CD4-positive, alpha-beta T cell treated with Interleukin-2 at 100 ng/mL for 4 hours (primary cell): Measurements from ENCODE around the gene PARD3.

Experiments used
- DNase-seq: peaks from one replicate; pipeline ENCODE4 v3.0.0-alpha.2; 2020; ENCODE audit warnings: low spot score

Gene PARD3

DNA sequence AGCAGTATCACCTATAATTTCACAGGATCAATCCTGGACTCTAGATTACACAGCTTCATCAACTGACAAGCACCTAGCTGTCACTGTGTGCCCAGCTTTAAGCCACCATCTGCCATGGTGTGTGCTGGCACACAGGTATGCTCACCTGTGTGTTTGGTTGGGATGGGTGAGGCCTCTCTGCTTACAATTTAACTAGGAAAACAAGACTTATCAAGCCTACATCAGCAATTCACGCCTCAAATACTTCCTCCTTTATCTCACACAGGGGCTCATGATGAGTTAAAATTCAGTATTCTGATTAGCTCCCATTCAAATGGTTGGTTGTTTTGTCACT is 608.2 kb downstream of the PARD3 start:
- DNase-seq, result no peak

DNA sequence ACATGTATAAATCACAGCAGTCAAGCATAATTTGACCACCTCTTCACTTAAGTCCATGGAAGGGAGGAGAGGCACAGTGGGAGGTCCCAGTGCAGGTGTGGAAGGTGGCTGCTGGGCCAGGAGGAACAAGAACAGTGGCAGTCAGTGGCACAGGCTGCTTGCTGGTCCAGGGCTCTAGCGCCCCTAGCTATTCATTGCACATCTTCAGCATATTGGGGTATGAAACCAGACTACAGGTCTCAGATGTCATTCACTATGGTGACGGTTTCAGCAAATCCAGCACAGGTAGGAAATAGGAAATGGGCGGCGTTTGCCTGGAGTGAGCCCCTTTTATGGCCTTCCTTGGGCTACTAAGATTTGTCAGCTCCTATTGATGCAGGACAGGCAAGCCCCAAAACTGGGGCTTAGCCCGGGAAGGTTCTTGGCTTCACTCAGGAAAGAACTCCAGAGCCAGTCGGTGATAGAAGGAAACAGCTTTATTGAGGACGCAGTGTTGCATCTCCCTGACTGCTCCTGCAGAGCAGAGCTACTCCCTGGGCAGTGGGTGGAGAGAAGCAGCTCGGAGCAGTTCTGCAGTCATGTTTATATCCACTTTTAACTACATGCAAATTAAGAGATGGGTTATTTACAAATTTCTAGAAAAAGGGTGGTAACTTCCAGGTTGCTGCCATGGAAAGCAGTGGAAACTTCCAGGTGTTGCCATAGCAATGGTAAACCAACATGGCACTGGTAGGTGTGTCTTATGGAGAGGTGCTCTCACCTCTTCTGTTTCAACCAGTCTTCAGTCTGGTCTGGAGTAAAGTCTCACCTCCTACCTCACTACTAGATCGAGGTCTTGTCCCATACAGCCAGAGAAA is 608.8 kb downstream of the PARD3 start:
- DNase-seq, result no peak

DNA sequence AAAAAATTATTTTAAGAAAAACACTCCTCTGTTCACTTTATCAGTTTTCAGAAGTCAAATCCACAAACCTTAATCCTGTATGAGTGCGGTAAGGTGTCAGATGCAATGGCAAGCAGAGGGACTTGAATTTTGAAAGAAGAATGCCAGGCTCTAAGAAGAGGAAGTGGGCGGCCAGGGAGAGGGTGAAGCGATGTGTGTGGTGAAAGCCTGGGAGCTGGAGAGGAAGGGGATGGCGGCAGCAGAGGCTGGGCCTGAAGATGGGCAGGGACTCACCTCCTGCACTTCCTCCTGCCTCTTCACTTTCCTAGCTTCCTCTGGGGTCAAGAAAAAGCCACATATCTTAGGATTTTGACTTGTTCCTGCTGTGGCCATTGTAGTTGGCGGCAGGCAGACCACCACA is 609.6 kb downstream of the PARD3 start:
- no peak for DNase-seq

DNA sequence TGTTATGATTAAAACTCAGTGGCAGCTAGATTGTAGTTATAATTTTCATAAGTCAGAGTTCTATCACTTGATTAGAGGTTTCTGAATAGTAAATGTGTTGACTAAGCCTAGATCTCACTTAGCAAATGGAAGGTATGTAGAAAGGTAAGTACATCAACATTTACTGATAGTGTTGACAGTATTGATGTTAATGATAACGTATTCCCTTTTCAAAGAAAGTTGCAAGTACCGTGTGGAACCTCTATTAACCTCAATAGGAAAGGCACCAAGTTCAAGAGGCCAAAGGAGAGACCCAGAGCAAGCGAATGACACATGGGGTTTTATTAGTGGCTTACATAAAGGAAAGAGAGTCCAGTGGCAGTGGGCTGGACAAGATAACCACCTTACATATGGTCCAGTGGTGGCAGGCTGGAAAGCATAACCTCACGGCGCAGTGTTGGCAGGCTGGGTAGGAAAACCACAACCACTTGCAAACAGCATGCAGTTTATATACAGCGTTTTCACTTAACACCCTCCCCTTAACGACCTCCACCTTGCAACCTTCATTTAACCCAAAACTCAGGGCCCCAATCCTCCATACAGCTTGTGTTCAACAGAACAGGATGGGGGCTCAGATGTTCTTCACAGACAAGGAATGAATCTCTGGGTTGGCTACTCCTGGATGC is 611.0 kb downstream of the PARD3 start:
- no peak for DNase-seq

DNA sequence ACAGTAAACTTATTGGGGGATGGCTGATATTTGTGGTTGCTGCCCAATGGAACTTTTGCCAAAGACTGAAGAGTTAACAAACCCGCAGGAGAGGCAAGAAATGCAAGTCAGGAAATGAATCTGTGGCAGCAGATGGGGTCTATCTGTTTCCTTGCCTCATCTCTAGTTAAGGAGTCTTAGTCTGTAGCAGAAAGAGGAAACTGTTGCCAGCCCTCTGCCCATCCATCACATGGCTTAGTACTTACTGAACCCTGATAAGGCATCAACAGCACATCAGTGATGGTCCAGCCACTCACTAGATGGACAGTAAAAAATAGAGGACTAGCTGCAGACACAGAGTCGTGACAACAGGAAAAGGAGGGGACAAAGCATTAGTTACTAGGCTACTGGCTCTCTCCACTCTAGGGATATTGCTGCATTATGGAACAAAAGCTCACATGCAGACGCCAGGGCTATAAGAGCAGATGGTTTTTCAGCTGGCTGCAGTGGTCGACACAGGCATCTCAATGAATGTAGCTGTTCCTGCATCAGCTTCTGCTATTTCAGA is 614.7 kb downstream of the PARD3 start:
- DNase-seq, result no peak

DNA sequence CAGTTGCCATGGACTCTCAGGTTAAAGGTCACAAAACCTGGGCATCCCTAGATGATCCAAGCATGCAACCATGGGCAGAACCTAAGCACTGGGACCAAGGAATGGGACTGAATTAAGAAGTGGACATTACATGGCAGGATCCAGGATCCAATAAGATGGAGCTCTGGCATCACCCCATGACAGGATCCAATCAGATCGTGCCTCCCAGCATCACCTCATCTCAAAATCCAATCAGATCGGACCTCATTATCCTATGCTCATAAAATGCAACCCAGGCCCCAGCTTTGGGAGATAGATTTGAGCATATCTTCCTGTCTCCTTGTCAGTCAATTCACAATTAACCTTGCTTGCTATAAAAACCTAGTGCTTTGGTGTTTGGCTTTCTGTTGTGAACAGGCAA is 616.1 kb downstream of the PARD3 start:
- no peak for DNase-seq

DNA sequence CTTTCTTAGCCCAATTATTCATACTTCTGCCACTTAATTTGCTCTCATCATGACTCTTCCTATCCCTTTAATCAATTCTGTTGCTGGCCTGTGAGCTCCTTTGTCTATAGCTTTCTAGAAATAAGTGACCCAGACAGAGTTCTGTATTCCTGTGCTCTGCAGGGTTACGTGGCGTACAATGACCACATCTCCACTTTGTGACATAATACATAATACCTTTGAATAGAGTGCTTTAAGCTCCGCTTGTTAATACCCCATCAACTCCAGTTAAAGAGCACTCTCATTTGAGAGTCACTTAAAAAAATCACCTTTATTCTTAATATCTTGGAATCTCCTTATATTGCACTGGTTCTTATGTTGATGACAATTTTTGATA is 619.0 kb downstream of the PARD3 start:
- DNase-seq, result no peak

DNA sequence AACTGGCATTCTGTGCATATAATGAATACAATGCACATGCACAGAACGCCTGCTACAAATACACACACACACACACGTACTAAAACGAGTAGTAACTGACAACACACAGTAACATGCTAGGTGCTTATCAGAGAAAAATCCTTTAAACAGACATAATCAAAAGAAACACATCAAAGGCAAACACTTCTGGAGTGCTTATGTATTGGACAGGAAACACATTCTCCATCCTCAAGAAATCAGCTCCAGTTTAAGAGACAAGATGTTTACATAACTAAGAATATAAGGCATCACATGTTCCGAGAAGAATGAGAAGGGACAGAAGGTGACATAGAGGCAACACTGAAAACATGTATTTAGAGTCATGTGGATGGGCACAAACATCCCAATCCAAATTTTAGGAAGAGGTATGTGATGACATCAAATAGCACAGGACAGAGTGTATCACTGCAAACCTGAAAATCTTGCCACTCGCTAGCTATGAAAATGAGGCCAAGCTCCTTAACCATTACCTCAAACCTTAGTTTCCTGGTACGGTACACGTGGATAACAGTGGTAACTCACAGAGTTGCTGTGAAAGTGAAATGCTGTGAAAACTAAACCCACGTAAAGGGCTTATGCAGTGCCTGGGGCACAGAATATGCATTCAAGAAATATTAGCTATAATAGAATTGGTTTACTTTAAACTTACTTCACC is 619.6 kb downstream of the PARD3 start:
- no peak for DNase-seq

DNA sequence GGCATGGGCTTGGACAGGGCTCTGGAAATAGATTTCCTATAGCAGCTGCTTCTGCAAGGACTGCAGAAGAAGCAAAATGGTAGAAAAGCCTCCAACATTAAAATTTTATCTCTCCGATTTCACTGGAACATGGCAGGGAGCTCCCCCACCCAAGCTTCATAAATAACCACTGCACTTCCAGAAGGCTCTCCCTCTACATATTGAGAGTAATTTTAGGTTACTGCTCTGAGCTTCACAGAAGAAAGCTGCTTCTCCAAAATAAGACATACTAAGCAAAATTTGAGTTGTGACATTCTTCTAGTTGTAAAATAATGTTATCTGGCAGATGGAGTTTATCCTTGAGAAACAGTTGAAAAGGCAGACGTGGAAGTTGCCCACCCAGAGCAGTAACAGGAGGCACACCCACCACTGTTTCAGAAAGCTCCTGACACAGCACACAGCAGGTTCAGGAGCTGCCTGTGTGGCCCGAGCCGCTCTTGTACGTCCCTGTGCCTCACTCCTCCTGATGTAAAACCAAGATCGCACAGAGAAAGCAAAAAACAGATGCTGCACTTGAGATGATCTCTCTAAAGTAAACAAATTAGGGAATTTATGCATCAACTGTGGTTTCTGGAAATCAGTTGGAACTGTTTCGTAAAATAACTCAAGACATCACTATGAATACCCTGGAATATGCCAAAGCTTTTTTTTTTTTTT is 621.0 kb downstream of the PARD3 start:
- DNase-seq, result no peak

DNA sequence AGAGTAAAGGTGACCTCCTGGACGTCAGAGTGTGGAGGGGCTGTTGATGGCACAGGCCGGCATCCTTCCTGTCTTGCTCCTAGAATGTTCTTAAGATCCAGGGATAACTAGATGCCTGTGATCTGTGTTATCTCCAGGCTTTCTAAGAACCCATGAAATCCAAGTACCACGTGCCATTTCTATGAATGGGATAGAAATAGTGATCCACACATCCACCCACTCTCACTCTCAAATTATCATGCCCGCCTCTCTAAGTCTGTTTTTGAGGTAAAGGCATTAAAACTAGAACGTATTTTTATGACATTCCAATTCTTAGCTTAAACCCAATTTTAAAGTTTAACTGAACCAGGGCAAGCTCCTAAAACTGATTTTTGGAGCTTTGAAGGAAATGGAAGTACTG is 622.5 kb downstream of the PARD3 start:
- no peak for DNase-seq

DNA sequence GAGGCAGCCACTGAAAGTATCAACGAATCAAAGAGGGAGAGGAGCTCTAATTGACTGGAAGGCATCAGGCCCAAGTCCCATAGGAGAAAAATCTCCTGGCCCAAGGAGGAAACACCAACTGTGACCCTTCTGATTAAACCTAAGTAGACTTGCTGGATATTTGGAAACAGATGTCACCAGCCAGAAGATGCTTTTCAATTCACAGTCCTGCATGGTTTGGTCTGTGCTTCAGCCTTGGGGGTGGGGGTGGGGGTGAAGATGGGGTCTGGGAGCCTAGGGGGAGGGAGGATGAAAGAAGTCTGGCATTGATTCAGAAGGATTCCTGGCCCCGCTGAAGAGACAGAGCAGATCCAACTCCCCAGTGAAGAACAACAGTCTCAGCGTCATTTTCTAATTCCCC is 623.7 kb downstream of the PARD3 start:
- no peak for DNase-seq

DNA sequence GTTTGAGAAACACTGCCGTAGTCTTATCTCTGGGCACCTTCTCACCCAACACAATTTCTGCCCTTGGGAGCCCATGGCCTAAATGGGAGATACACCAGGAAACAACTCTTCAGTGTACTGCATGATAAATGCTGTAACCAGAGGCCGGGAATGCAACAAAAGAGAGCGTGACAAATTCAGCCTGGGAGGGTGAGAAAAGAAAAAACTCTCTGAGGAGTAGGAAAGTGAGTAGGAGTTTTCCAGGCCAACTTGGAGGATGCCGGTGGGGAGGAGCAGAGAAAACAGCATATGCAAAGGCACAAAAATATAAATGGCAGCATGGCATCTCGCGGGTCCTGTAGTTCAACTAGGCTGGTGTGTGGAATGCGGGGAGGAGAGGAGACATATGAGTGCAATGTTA is 624.5 kb downstream of the PARD3 start:
- DNase-seq, result no peak

DNA sequence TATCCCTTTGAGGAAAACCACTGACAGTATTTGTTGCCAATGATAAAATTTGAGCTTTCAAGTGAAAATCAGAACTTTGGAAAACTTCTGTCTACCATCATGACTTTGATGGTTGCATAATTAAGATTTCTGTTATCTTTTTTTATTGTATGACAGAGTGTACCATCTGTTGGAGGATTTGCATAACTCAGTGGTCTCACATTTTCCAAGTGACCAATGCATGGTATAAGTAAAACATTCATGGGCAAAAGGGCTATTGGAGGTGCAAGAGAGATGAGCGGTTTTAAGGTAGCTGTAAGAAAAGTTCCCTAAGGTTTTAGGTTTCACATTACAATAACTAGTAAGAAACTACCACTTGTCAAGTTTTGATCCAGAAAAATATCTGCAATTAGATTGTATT is 625.3 kb downstream of the PARD3 start:
- DNase-seq, result no peak

DNA sequence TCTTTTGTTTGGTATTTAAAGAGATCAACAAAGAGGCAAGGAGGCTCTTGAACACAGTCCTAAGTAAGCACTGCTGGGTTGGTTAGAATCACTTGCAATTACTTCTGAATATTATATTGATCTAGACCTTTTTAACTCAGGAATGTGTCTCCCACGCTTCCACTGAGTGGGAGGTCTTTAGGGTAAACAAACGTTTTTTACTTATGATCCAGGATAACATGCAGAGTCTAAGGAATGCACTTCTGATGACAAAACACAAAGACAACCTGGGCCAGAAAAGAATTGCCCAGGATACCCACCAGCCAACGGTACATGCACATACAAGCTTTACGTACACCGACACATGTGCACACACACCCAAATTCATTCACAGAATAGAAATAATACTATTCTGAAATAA is 626.9 kb downstream of the PARD3 start:
- DNase-seq, result no peak

DNA sequence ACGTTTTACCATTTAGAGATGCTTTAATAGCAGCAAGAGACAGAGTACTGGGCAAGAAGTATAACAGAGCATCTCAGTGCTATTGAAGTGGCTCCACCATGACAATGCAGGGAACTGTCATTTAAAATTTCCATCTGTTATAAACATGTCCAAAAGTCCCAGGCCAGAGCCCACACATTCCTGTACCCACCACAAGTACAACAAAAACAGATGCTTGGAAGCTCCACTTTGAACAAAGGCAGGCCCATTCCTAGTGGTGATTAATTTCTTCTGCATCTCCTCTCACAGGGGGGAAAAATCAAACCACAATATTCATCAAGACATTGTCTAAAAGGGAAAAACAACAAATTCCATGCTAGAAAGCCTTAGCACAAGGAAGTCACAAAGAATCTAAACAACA is 627.9 kb downstream of the PARD3 start:
- no peak for DNase-seq

DNA sequence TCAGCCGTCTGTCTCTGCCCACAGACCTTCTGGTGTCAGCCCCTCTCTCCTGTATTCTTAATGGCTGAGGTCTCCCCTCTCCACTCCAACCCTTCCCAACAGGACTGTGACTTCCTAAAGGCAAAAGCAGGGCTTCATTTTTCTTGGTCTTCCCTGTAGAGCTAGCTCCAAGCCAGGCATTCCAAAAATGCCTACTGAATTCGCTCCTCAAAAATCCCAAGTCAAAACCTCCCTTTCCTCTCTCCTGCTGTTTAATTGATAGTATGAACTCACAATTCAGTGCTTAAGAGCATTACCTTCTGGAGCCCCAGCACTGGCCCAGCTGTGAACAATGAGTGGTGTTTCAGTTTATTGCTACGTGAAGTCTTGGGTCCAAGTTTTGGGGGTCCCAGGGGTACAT is 628.4 kb downstream of the PARD3 start:
- no peak for DNase-seq

DNA sequence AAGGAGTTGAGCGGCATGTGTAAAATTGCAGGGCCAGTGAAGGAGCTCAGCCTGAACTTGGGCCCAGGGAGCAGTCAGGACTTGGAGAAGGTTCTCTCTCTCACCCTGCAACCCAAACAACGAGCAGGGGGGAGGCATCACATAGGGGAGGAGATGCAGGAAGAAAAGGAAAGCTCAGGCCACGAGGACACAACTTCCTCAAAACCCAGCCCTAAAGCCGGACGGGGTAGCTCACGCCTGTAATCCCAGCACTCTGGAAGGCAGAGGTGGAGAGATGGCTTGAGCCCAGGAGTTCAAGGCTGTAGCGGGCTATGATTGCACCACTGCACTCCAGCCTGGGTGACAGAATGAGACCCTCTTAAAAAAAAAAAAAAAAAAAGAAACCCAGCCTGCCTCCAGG is 629.1 kb downstream of the PARD3 start:
- no peak for DNase-seq

DNA sequence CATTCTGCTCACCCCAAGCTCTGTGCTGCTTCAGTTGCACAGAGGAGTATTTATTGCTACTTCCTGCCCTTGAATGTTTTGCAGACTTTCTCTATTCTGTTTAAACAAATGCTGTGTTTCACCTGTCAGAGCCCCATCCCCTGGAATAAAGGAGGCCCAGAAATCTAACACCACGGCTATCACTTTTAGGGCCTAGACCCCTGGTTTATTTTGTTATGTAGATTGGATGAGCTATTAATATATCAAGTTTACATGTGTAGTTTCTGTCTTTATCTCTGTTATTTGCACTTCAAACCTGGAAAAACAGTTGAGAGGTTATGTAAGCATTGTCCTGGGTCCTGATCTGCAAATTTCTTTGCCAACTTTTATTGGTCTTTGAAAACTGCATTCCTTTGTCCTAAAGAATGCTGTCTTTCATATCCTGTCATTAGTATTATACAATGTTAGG is 630.1 kb downstream of the PARD3 start:
- no peak for DNase-seq

DNA sequence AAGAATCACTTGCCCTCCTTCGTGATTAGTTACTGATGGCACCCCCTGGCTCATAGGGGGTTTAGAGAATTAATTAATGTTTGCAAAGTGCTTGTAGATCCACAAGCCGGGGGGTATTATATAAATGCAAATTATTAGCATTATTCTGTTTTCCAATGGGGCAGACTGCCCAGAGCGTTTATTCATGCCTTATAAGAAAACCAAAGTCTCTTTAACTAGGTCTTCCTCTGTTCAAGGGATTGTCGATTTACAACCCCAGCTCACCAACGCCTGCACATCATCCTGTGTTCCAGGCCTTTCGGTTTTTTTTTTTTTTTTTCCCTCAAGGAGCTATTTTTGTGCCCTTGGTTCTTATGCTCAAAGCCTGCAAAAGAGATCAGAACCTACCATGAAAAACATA is 630.7 kb downstream of the PARD3 start:
- DNase-seq, result no peak

DNA sequence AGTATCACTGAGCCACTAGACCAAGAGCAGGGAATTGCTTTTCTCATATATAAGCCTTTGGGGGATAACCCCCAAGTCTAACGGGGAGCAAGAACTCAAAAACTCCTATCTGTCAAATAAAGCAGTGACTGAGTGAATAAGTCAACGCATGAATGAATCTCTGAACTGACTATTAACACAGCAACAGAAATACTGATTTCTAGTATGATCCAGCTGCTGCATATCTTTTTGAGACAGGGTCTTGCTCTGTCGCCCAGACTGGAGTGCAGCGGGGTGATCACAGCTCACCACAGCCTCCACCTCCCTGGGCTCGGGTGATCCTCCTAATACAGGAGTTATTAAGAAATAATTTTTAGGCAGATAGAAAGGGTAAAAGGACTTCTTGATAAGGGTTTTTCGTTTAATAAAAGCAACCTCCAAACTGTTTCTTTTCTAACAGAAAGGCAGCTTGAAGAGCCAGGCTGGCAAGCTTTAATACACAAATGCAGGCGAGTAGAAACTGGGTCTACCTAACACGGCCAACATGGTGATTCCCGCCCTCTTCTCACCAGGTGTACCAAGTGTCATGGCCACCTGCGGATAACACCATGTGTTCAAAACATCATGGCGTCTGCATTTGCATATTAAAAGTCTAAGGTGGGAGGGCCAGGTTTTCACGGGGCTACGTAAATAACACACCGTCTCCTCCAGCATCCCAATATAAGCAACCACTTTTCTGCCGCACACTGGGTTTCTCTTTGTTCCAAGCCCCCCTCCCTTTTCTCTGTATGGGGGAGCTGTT is 631.9 kb downstream of the PARD3 start:
- no peak for DNase-seq

DNA sequence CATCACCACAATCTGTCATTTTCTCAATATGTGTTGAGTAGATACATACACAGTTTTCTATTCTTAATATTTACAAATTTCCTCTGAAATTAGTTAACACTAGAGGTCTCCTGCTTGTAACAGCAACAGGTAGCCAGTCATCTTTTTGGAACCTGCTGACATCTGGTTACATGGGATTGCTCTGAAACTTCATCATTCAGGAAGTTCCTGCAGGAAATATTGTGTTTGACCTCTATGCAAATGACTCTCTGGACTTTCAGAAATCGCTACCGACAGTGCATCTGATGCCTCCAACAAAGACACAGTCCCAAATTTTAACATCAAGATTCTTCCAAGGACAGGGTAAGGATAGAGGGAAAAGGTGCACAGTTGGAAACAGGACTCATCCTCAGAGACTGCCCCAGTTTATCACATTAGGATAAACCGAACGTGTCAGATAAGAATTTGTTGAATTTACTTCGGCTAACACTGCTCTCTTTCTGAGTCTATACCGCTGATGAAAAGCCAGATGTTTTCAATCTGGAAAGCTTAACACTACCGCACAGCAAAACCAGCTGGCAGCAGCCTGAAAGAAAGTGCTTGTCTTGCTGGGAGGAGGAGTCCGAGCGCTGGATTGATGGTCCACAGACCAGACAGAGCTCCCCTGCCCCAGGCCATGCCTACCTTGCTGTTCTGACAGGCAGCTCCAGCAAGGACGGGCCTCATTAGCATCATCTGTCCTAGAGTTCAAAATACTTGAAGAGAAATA is 633.4 kb downstream of the PARD3 start:
- no peak for DNase-seq
